Left lung (tissue), 10 donors: Measurements from ENCODE around the gene PDZD8. TPM values are rescaled to one million over a fixed set of nuclear protein-coding genes. Genes with fewer than 3 reads are reported as not detected.
A peak's percentile ranks its signal among the peaks of the same experiment; 100 is the strongest.

ENCODE experiments used
- ATAC-seq: fragments of 200-7000 bp; cut with Tn5 transposase; one replicate; pipeline ENCODE4 v1.9.1; 2020; ENCODE audit warnings: moderate library complexity
- DNase-seq, 4 donors: peaks; one replicate each; pipeline ENCODE4 v3.0.0-alpha.2; 2013 to 2020
- H3K27ac ChIP-seq, 2 donors: fragments of 200-600 bp; sonication (generic) in 1 of 2; one replicate each; pipeline versions ENCODE4 v1.5.0 to v1.8.0; 2020 to 2021
- H3K27me3 ChIP-seq, 2 donors: fragments of 200-600 bp; sonication (generic) in 1 of 2; one replicate each; pipeline versions ENCODE4 v1.5.0 to v1.8.0; 2020 to 2021
- H3K36me3 ChIP-seq, 2 donors: fragments of 200-600 bp; sonication (generic) in 1 of 2; one replicate each; pipeline versions ENCODE4 v1.5.0 to v1.8.0; 2020 to 2021
- H3K4me1 ChIP-seq, 2 donors: fragments of 200-600 bp; one replicate each; pipeline ENCODE4 v1.8.0; 2021
- H3K4me3 ChIP-seq, 2 donors: fragments of 200-600 bp; sonication (generic) in 1 of 2; one replicate each; pipeline versions ENCODE4 v1.5.0 to v1.8.0; 2020 to 2021; ENCODE audit warnings: mild to moderate bottlenecking in 1 of 2
- H3K9me3 ChIP-seq, 2 donors: fragments of 200-600 bp; sonication (generic) in 1 of 2; one replicate each; pipeline versions ENCODE4 v1.5.0 to v1.8.0; 2020 to 2021
- intact Hi-C, 2 donors: fragments of 100-400 bp; cut with DNase I; formaldehyde crosslinking; loops; one replicate each; pipeline versions ENCODE4 v1.11.2 to v1.14.2; 2022
- polyA plus RNA-seq, 6 donors: library from polyadenylated mRNA; unstranded; fragments of 120-200 nt; gene quantifications; one replicate each; pipeline ENCODE4 v1.2.1, GENCODE V29; 2013; ENCODE audit not compliant: insufficient read length in 6 of 6
- total RNA-seq, 2 donors: library from RNA; stranded (reverse); fragmentation: NEBNext Ultra II Directional; extraction: Animal tissue kit (Norgen Biotek cat#: 25700); gene quantifications; one replicate each; pipeline ENCODE4 v1.2.1, GENCODE V29; 2021
- TF ChIP-seq, protein P1 (sequence below), 2 donors: fragments of 200-600 bp; sonication (generic) in 1 of 2; IDR thresholded peaks; one replicate each; pipeline versions ENCODE4 v1.5.0 to v1.8.0; 2021; ENCODE audit warnings: antibody characterized with exemption in 2 of 2
- donor health status: DM: no; HTN: yes; CAD: no.
- donor health status: DM: no; HTN: no; CAD: no.

The PDZD8 gene
- total and polyA plus RNA-seq, 8 donors, result 24.2 to 38.2 (median 29.6) TPM

- no peak overlapping the region for H3K27ac ChIP-seq
- no peaks in the 10 kb centered on the region for H3K9me3 ChIP-seq
- TF ChIP-seq, protein P1, sequence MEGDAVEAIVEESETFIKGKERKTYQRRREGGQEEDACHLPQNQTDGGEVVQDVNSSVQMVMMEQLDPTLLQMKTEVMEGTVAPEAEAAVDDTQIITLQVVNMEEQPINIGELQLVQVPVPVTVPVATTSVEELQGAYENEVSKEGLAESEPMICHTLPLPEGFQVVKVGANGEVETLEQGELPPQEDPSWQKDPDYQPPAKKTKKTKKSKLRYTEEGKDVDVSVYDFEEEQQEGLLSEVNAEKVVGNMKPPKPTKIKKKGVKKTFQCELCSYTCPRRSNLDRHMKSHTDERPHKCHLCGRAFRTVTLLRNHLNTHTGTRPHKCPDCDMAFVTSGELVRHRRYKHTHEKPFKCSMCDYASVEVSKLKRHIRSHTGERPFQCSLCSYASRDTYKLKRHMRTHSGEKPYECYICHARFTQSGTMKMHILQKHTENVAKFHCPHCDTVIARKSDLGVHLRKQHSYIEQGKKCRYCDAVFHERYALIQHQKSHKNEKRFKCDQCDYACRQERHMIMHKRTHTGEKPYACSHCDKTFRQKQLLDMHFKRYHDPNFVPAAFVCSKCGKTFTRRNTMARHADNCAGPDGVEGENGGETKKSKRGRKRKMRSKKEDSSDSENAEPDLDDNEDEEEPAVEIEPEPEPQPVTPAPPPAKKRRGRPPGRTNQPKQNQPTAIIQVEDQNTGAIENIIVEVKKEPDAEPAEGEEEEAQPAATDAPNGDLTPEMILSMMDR (IDR thresholded peaks at IDR 0.05), result no peak
- DNase-seq (no peak), ATAC-seq (no peak)
- H3K36me3 ChIP-seq, result no peaks in the 10 kb centered on the region
- H3K27me3 ChIP-seq, result peaks cover 0 to 64% of the 10 kb centered on the region in 2 donors
- intact Hi-C loops, result no loop called here
- peaks cover 0 to 4% of the 10 kb centered on the region in 2 donors for H3K4me1 ChIP-seq
- H3K4me3 ChIP-seq, result no peak overlapping the region
These were observed 126.3 kb downstream of the PDZD8 start for GRCh38 chr10:117248750-117249465.

GRCh38 chr10:117246997-117247671 is 128.1 kb downstream of the PDZD8 start:
- TF ChIP-seq, protein P1 (IDR thresholded peaks at IDR 0.05), result no peak
- DNase-seq, result no peak
- ATAC-seq, result no peak
- Histone ChIP-seq H3K4me1 (peaks cover 0 to 4% of the 10 kb centered on the region in 2 donors), H3K27me3 (peaks cover 8 to 69% of the 10 kb centered on the region in 2 donors), H3K36me3 (no peaks in the 10 kb centered on the region), H3K27ac (no peak overlapping the region), H3K9me3 (no peaks in the 10 kb centered on the region), H3K4me3 (no peak overlapping the region)
- intact Hi-C loops, result no loop called here

DNA sequence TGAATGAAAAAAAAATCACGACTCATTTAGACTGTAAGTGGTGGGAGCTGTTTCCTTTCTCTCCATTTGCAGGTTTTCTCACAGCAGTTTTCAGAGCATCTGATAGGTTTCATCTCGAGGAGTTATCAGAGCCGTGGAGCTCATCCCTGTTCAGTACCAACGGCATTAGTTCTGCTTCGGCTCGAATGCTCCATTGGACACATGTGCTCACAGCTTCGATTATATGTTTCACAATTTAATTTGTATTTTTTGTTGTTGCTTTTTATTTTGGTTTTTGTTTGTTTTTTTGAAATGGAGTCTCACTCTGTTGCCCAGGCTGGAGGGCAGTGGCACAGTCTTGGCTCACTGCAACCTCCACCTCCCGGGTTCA is 132.8 kb downstream of the PDZD8 start:
- H3K4me1 ChIP-seq, result peaks cover 0 to 18% of the 10 kb centered on the region in 2 donors
- no peak overlapping the region for H3K4me3 ChIP-seq
- no peaks in the 10 kb centered on the region for H3K36me3 ChIP-seq
- TF ChIP-seq, protein P1 (IDR thresholded peaks at IDR 0.05), result no peak
- peaks cover 31 to 81% of the 10 kb centered on the region in 2 donors for H3K27me3 ChIP-seq
- intact Hi-C loops, result no loop called here
- no peak overlapping the region for H3K27ac ChIP-seq
- H3K9me3 ChIP-seq, result no peaks in the 10 kb centered on the region
- DNase-seq (no peak), ATAC-seq (no peak)

GRCh38 chr10:117241541-117242462 is 133.4 kb downstream of the PDZD8 start:
- Histone ChIP-seq H3K4me1 (peaks cover 0 to 18% of the 10 kb centered on the region in 2 donors), H3K27me3 (peaks cover 31 to 75% of the 10 kb centered on the region in 2 donors), H3K4me3 (peak overlapping the region in 1 of 2 donors; percentile 38), H3K27ac (no peak overlapping the region), H3K9me3 (no peaks in the 10 kb centered on the region), H3K36me3 (no peaks in the 10 kb centered on the region)
- TF ChIP-seq, protein P1 (IDR thresholded peaks at IDR 0.05), result no peak
- DNase-seq, result peak in 2 of 4 donors; percentile 5 to 84
- intact Hi-C loops, result no loop called here
- ATAC-seq, result peak; percentile 14
